IMR-90 (cell line): ENCODE data around the gene WIPF2. TPM values are rescaled to one million over a fixed set of nuclear protein-coding genes. Genes with fewer than 3 reads are reported as not detected.

Experiments used
- ATAC-seq: fragments of 200-7000 bp; cut with Tn5 transposase; 2 replicates; pipeline ENCODE4 v1.9.1; 2020; ENCODE audit warnings: low read depth, mild to moderate bottlenecking, moderate library complexity
- BruUV-seq: library from RNA; stranded (reverse); fragments of 400-500 nt; replicated peaks from 2 replicates; lab custom pipeline; 2021; lab: Mats Ljungman, UMichigan
- CTCF ChIA-PET: fragments of 300-600 bp; formaldehyde crosslinking; extraction: SDS; loops from one replicate; lab custom pipeline; 2021; ENCODE audit warnings: antibody characterized with exemption; lab: Yijun Ruan, JAX
- POLR2A ChIA-PET: fragments of 300-600 bp; sonication (Branson Sonifier 250); formaldehyde crosslinking; loops from one replicate; lab custom pipeline; 2022; ENCODE audit warnings: antibody characterized with exemption; ENCODE audit not compliant: unreplicated experiment; lab: Charles Lee
- DNase-seq: peaks from one replicate; pipeline ENCODE4 v3.0.0; 2013
- H2AFZ ChIP-seq: replicated peaks from 2 replicates; pipeline ENCODE3; 2013; ENCODE audit warnings: low read length, mild to moderate bottlenecking; ENCODE audit not compliant: poor library complexity
- H2AK5ac ChIP-seq: 2 replicates; pipeline ENCODE4 v1.6.1; 2013; ENCODE audit warnings: low read depth, low read length, inconsistent platforms
- H2AK9ac ChIP-seq: replicated peaks from 2 replicates; pipeline ENCODE3; 2013; ENCODE audit warnings: mild to moderate bottlenecking, low read depth, low read length, moderate library complexity; ENCODE audit not compliant: poor library complexity
- H2BK120ac ChIP-seq: 2 replicates; pipeline ENCODE4 v1.6.1; 2013; ENCODE audit warnings: low read depth, low read length, inconsistent platforms
- H2BK15ac ChIP-seq: 3 replicates; pipeline ENCODE4 v1.6.1; 2013; ENCODE audit warnings: low read depth, low read length, inconsistent platforms
- H2BK20ac ChIP-seq: 2 replicates; pipeline ENCODE4 v1.6.1; 2013; ENCODE audit warnings: low read depth, mild to moderate bottlenecking, inconsistent platforms, low read length, moderate library complexity
- H2BK5ac ChIP-seq: 2 replicates; pipeline ENCODE4 v1.6.1; 2013; ENCODE audit warnings: mild to moderate bottlenecking, low read depth, low read length, inconsistent platforms; ENCODE audit not compliant: poor library complexity, severe bottlenecking
- H3K14ac ChIP-seq: replicated peaks from 2 replicates; pipeline ENCODE4 v1.6.1; 2013; ENCODE audit warnings: low read depth, low read length, inconsistent platforms
- H3K18ac ChIP-seq: 2 replicates; pipeline ENCODE4 v1.6.1; 2013; ENCODE audit warnings: low read depth, low read length, control low read depth
- H3K23ac ChIP-seq: 2 replicates; pipeline ENCODE4 v1.6.1; 2013; ENCODE audit warnings: low read depth, low read length, inconsistent platforms
- H3K27ac ChIP-seq: 2 replicates; pipeline ENCODE4 v1.5.1; 2013; ENCODE audit warnings: mild to moderate bottlenecking, control low read depth, low read length; ENCODE audit not compliant: insufficient read depth
- H3K27me3 ChIP-seq: 2 replicates; pipeline ENCODE4 v1.6.1; 2013; ENCODE audit warnings: low read length; ENCODE audit not compliant: control insufficient read depth, insufficient read depth
- H3K36me3 ChIP-seq: 2 replicates; pipeline ENCODE4 v1.6.1; 2013; ENCODE audit warnings: low read length, mixed read lengths; ENCODE audit not compliant: control insufficient read depth, insufficient read depth
- H3K4ac ChIP-seq: 2 replicates; pipeline ENCODE4 v1.6.1; 2013; ENCODE audit warnings: low read depth, low read length, inconsistent platforms
- H3K4me1 ChIP-seq: 2 replicates; pipeline ENCODE4 v1.6.1; 2013; ENCODE audit warnings: low read length, mixed read lengths; ENCODE audit not compliant: control insufficient read depth, insufficient read depth
- H3K4me2 ChIP-seq: 2 replicates; pipeline ENCODE4 v1.6.1; 2013; ENCODE audit warnings: low read depth, mild to moderate bottlenecking, control low read depth, low read length, moderate library complexity
- H3K4me3 ChIP-seq: 2 replicates; pipeline ENCODE4 v1.5.1; 2013; ENCODE audit warnings: low read depth, mild to moderate bottlenecking, control low read depth, low read length, moderate library complexity; ENCODE audit not compliant: insufficient read depth
- H3K56ac ChIP-seq: 2 replicates; pipeline ENCODE4 v1.6.1; 2013; ENCODE audit warnings: low read length, inconsistent platforms; ENCODE audit not compliant: insufficient read depth; ENCODE audit errors: extremely low read depth
- H3K79me1 ChIP-seq, 2 experiments: 2 replicates each; pipeline ENCODE4 v1.6.1; 2013; ENCODE audit warnings: low read length in 2 of 2, inconsistent platforms in 1 of 2, low read depth in 1 of 2
- H3K9ac ChIP-seq: 2 replicates; pipeline ENCODE4 v1.6.1; 2013; ENCODE audit warnings: low read depth, low read length, control low read depth
- H3K9me1 ChIP-seq: 2 replicates; pipeline ENCODE4 v1.6.1; 2013; ENCODE audit warnings: low read length, inconsistent platforms; ENCODE audit not compliant: insufficient read depth
- H3K9me3 ChIP-seq: 2 replicates; pipeline ENCODE4 v1.6.1; 2013; ENCODE audit warnings: low read length; ENCODE audit not compliant: control insufficient read depth, insufficient read depth
- H4K20me1 ChIP-seq: 2 replicates; pipeline ENCODE4 v1.6.1; 2013; ENCODE audit warnings: low read length, inconsistent platforms; ENCODE audit not compliant: insufficient read depth
- H4K5ac ChIP-seq: 2 replicates; pipeline ENCODE4 v1.6.1; 2013; ENCODE audit warnings: mild to moderate bottlenecking, low read depth, low read length, control low read depth
- H4K8ac ChIP-seq, 2 experiments: 2 replicates each; pipeline ENCODE4 v1.6.1; 2013; ENCODE audit warnings: low read depth in 2 of 2, low read length in 2 of 2, control low read depth in 1 of 2, inconsistent platforms in 1 of 2
- H4K91ac ChIP-seq: 2 replicates; pipeline ENCODE4 v1.6.1; 2013; ENCODE audit warnings: low read depth, low read length, inconsistent platforms; ENCODE audit not compliant: insufficient read depth
- BHLHE40 ChIP-seq: fragments of 150-350 bp; IDR thresholded peaks from 2 replicates; pipeline ENCODE4 v1.6.1; 2016; ENCODE audit warnings: mild to moderate bottlenecking, low read depth, low read length
- CHD1 ChIP-seq: IDR thresholded peaks from 2 replicates; pipeline ENCODE4 v1.6.1; 2012; ENCODE audit warnings: low read depth, low read length, improper control_type of control experiment
- FOS ChIP-seq: fragments of 150-350 bp; IDR thresholded peaks from 2 replicates; pipeline ENCODE4 v1.6.1; 2016; ENCODE audit warnings: low read depth, low read length
- MAZ ChIP-seq: IDR thresholded peaks from 2 replicates; pipeline ENCODE4 v1.6.1; 2012; ENCODE audit warnings: low read depth, mild to moderate bottlenecking, low read length, improper control_type of control experiment, moderate library complexity, borderline replicate concordance
- MXI1 ChIP-seq: IDR thresholded peaks from 2 replicates; pipeline ENCODE4 v1.6.1; 2012; ENCODE audit warnings: low read depth, mild to moderate bottlenecking, low read length, moderate library complexity, borderline replicate concordance
- NFE2L2 ChIP-seq: fragments of 150-350 bp; IDR thresholded peaks from 2 replicates; pipeline ENCODE4 v1.6.1; 2016; ENCODE audit warnings: low read depth, mild to moderate bottlenecking, low read length
- POLR2A ChIP-seq: IDR thresholded peaks from 2 replicates; pipeline ENCODE4 v1.6.1; 2012; ENCODE audit warnings: mild to moderate bottlenecking, low read depth, low read length
- RAD21 ChIP-seq: IDR thresholded peaks from 2 replicates; pipeline ENCODE4 v1.6.1; 2012; ENCODE audit warnings: low read length, improper control_type of control experiment
- RFX5 ChIP-seq: IDR thresholded peaks from 2 replicates; pipeline ENCODE4 v1.8.0; 2012; ENCODE audit warnings: low read depth, mild to moderate bottlenecking, low read length, moderate library complexity
- SMC3 ChIP-seq: fragments of 150-350 bp; IDR thresholded peaks from 2 replicates; pipeline ENCODE4 v1.6.1; 2016; ENCODE audit warnings: low read depth, mild to moderate bottlenecking, antibody characterized with exemption, low read length, moderate library complexity
- WGBS, 2 experiments: methylation state at CpG; one replicate each; pipeline versions ENCODE4 v1.1.5 to v1.1.7; 2013; ENCODE audit warnings: missing lambda C conversion rate in 2 of 2; ENCODE audit not compliant: insufficient read length in 1 of 2; ENCODE audit errors: extremely low coverage in 2 of 2; 5-methylcytosine and 5-hydroxymethylcytosine counted together
- dilution Hi-C: fragments of 300-500 bp; cut with HindIII; formaldehyde crosslinking; loops from one replicate; pipeline ENCODE4 v1.14.3; 2018; ENCODE audit warnings: low sequenced_read_pairs; ENCODE audit not compliant: unreplicated experiment
- in situ Hi-C: fragments of 300-500 bp; cut with MboI; formaldehyde crosslinking; loops from 3 replicates; pipeline ENCODE4 v1.14.3; 2019; ENCODE audit warnings: low sequenced_read_pairs, inconsistent platforms, mixed read lengths
- intact Hi-C: fragments of 100-400 bp; cut with micrococcal nuclease; formaldehyde crosslinking; loops from 2 replicates; pipeline ENCODE4 v1.10.0; 2022
- polyA plus RNA-seq, 3 experiments: library from polyadenylated mRNA; depleted of rRNA; stranded (reverse); fragments of >200 nt; gene quantifications; 2 replicates each; pipeline ENCODE4 v1.2.3, GENCODE V29; 2012; ENCODE audit warnings: low replicate concordance in 1 of 3
- total RNA-seq: library from RNA; depleted of rRNA; stranded (reverse); fragments of >200 nt; gene quantifications from 2 replicates; pipeline ENCODE4 v1.2.3, GENCODE V29; 2012
- TF ChIP-seq, protein P1 (sequence below): fragments of 150-350 bp; IDR thresholded peaks from 2 replicates; pipeline ENCODE4 v1.6.1; 2016; ENCODE audit warnings: low read depth, mild to moderate bottlenecking, low read length, moderate library complexity, borderline replicate concordance
- TF ChIP-seq, protein P2 (sequence below): fragments of 150-350 bp; IDR thresholded peaks from 2 replicates; pipeline ENCODE4 v1.6.1; 2017; ENCODE audit warnings: mild to moderate bottlenecking, antibody characterized with exemption, low read length, low read depth

The WIPF2 gene
- total and polyA plus RNA-seq, 2 of the 4 experiments (the other 2 are of a cell fraction), result 2.0 to 8.9 TPM

GRCh38 chr17:40188694-40189093, 30.4 kb upstream of the WIPF2 start:
- no peak overlapping the region for H2BK5ac ChIP-seq
- H4K20me1 ChIP-seq, result no peaks in the 10 kb centered on the region
- no peak overlapping the region for H3K9ac ChIP-seq
- H3K9me1 ChIP-seq, result no peaks in the 10 kb centered on the region
- no peak overlapping the region for H3K23ac ChIP-seq
- no TSS peak for BruUV-seq
- no peak overlapping the region for H4K91ac ChIP-seq
- peaks cover 7% of the 10 kb centered on the region; the same call in 1 of the 2 replicates for H3K4me1 ChIP-seq
- H3K79me1 ChIP-seq, result no peaks in the 10 kb centered on the region
- intact Hi-C loops, result no loop called here
- H2BK15ac ChIP-seq, result no peak overlapping the region
- no CpG with 5 or more reads among the region's 6 CpGs for WGBS, 2 experiments
- in situ Hi-C loops, result no loop called here
- no peak overlapping the region for H4K8ac ChIP-seq
- no peak overlapping the region for H3K14ac ChIP-seq
- H3K9me3 ChIP-seq, result no peaks in the 10 kb centered on the region
- no peak overlapping the region for H3K56ac ChIP-seq
- no peak overlapping the region for H3K4me2 ChIP-seq
- H4K5ac ChIP-seq, result no peak overlapping the region
- no peak overlapping the region for H3K4ac ChIP-seq
- DNase-seq (no peak), ATAC-seq (no peak)
- H2AK5ac ChIP-seq, result no peak overlapping the region
- H3K36me3 ChIP-seq, result peaks cover 5% of the 10 kb centered on the region; the same call in 1 of the 2 replicates
- no peaks in the 10 kb centered on the region for H3K27me3 ChIP-seq
- ChIA-PET POLR2A (no interaction called here), CTCF (interaction anchor here (1.0 kb wide), 1 partner anchor 76 kb away, joined by 3 read pairs; no protein-coding TSS in a partner anchor)
- dilution Hi-C loops, result no loop called here
- H2BK120ac ChIP-seq, result no peak overlapping the region
- TF ChIP-seq, protein P1, sequence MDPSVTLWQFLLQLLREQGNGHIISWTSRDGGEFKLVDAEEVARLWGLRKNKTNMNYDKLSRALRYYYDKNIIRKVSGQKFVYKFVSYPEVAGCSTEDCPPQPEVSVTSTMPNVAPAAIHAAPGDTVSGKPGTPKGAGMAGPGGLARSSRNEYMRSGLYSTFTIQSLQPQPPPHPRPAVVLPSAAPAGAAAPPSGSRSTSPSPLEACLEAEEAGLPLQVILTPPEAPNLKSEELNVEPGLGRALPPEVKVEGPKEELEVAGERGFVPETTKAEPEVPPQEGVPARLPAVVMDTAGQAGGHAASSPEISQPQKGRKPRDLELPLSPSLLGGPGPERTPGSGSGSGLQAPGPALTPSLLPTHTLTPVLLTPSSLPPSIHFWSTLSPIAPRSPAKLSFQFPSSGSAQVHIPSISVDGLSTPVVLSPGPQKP, result no peak
- no peak for TF ChIP-seq CHD1
- no peak for TF ChIP-seq BHLHE40
- no peak for TF ChIP-seq NFE2L2
- TF ChIP-seq RAD21, result no peak
- TF ChIP-seq MAZ, result no peak
- TF ChIP-seq, protein P2, sequence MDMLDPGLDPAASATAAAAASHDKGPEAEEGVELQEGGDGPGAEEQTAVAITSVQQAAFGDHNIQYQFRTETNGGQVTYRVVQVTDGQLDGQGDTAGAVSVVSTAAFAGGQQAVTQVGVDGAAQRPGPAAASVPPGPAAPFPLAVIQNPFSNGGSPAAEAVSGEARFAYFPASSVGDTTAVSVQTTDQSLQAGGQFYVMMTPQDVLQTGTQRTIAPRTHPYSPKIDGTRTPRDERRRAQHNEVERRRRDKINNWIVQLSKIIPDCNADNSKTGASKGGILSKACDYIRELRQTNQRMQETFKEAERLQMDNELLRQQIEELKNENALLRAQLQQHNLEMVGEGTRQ, result no peak
- TF ChIP-seq SMC3, result no peak
- no peak for TF ChIP-seq MXI1
- TF ChIP-seq RFX5, result no peak
- TF ChIP-seq FOS, result no peak
- TF ChIP-seq POLR2A, result no peak
- no peak overlapping the region for H2AFZ ChIP-seq
- H2BK20ac ChIP-seq, result no peak overlapping the region
- no peak overlapping the region for H3K18ac ChIP-seq
- H2AK9ac ChIP-seq, result no peak overlapping the region
- H3K27ac ChIP-seq, result no peak overlapping the region
- H3K4me3 ChIP-seq, result no peak overlapping the region
